Measurements from ENCODE around the gene CASKIN2. TPM values are rescaled to one million over a fixed set of nuclear protein-coding genes. Genes with fewer than 3 reads are reported as not detected.

Gene CASKIN2
- total RNA-seq, 1 experiment from 2014 or later = 30.0 TPM

DNA sequence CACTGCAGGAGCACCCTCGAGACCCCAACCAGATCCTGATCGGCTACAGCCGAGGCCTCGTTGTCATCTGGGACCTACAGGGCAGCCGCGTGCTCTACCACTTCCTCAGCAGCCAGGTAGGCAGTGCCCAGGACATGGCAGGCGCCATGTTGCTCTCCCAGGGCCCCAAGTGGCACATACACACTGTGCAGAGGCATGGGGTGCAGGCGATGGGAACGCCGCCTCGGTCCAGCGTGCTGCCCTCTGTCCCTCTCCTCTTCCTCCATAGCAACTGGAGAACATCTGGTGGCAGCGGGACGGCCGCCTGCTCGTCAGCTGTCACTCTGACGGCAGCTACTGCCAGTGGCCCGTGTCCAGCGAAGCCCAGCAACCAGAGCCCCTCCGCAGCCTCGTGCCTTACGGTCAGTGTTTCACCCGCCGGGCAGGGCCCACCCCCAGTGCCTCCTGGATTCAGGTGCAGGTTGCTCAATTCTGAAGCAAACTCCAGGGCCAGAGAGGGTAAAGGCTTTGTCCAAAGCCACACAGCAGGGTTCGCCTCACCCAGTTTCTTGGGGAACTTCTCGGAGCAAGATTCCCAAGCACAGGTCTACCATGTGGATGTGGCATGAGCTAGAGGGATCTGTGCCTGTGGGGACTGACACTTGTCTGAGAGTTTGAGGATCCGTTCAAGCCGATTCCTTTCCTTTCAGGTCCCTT is 47.9 kb upstream of the CASKIN2 start:
- H3K4me3 Mint-ChIP-seq (ENCODE audit: low read depth, unreplicated experiment) = no peak overlapping the region
- CTCF ChIA-PET = no interaction called here
- BruUV-seq (replicated peaks) = no TSS peak
- H3K36me3 Mint-ChIP-seq (ENCODE audit: insufficient read depth, unreplicated experiment) = peaks cover 72% of the 10 kb centered on the region
- TF ChIP-seq, protein P1, sequence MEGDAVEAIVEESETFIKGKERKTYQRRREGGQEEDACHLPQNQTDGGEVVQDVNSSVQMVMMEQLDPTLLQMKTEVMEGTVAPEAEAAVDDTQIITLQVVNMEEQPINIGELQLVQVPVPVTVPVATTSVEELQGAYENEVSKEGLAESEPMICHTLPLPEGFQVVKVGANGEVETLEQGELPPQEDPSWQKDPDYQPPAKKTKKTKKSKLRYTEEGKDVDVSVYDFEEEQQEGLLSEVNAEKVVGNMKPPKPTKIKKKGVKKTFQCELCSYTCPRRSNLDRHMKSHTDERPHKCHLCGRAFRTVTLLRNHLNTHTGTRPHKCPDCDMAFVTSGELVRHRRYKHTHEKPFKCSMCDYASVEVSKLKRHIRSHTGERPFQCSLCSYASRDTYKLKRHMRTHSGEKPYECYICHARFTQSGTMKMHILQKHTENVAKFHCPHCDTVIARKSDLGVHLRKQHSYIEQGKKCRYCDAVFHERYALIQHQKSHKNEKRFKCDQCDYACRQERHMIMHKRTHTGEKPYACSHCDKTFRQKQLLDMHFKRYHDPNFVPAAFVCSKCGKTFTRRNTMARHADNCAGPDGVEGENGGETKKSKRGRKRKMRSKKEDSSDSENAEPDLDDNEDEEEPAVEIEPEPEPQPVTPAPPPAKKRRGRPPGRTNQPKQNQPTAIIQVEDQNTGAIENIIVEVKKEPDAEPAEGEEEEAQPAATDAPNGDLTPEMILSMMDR (IDR thresholded peaks at IDR 0.05; ENCODE audit: unreplicated experiment) = no peak
- intact Hi-C loops (cut with micrococcal nuclease; ENCODE audit: unreplicated experiment) = no loop called here
- no peak overlapping the region for H3K27ac Mint-ChIP-seq (ENCODE audit: unreplicated experiment)
- no peaks in the 10 kb centered on the region for H3K9me3 Mint-ChIP-seq (ENCODE audit: low read depth, unreplicated experiment)
- H3K4me1 Mint-ChIP-seq (ENCODE audit: low read depth, unreplicated experiment) = peaks cover 13% of the 10 kb centered on the region
- no peak for DNase-seq
- no peaks in the 10 kb centered on the region for H3K27me3 Mint-ChIP-seq (ENCODE audit: unreplicated experiment)

DNA sequence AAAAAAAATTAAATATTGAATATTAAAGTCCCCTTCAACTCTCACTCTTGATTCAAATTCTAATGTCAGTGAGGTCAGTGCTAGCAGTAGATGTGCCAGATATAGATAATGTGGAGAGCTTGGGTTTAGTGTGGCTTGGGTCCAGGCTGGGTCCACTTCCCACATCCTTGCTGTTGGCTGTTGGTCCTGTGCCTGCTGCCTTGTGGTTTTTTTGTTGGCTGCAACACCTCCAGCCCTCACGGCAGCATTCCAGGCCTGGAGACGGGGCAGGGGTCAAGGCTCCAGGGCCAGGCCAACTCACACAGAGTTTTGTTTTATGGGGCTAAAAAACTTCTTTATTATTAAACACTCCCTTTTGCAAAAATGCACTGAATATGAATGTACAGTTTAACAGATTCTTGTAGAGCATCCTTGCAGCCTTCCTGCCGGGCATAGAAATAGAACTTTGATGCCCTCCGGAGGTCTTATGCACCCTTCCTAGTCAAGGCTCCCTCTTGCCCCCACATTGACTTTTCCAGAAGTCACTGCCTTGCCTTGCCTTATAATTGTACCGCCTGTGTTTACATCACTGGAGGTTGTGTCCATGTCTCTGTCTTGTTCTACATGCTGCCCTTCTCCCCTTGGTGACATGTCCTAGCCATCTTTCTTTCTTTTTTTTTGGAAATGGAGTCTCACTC is 46.7 kb upstream of the CASKIN2 start:
- BruUV-seq (replicated peaks) = no TSS peak
- TF ChIP-seq, protein P1 (IDR thresholded peaks at IDR 0.05; ENCODE audit: unreplicated experiment) = no peak
- intact Hi-C loops (cut with micrococcal nuclease; ENCODE audit: unreplicated experiment) = no loop called here
- CTCF ChIA-PET = no interaction called here
- no peaks in the 10 kb centered on the region for H3K9me3 Mint-ChIP-seq (ENCODE audit: low read depth, unreplicated experiment)
- H3K27me3 Mint-ChIP-seq (ENCODE audit: unreplicated experiment) = no peaks in the 10 kb centered on the region
- no peak for DNase-seq
- H3K36me3 Mint-ChIP-seq (ENCODE audit: insufficient read depth, unreplicated experiment) = peaks cover 67% of the 10 kb centered on the region
- H3K27ac Mint-ChIP-seq (ENCODE audit: unreplicated experiment) = no peak overlapping the region
- peaks cover 13% of the 10 kb centered on the region for H3K4me1 Mint-ChIP-seq (ENCODE audit: low read depth, unreplicated experiment)
- no peak overlapping the region for H3K4me3 Mint-ChIP-seq (ENCODE audit: low read depth, unreplicated experiment)

DNA sequence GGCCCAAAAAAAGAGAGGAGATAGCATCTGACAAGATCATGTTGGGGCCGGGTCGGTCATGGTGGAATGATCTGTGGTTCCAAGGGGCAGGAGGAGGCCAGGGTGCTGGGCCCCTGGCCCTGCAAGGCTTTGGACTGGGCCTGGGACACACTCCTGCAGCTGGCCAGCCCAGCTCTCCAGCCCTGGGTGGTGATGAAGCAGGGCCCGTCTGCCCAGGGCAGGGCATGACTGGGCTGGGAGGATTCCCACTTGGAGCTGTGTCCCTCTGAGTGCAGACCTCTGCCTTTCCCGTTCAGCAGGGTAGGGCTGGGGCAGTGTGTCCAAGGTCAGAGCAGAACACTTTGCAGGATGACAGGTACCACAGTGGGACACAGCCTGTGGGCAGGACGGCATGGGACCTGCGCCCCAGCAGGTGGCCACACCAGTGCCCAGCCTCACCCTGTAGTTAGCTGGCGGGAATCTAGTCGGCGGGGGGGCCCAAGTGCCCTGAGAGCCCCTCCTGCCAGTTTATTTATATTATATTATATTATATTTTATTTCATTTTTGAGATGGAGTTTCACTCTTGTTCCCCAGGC is 44.7 kb upstream of the CASKIN2 start:
- no peak overlapping the region for H3K4me3 Mint-ChIP-seq (ENCODE audit: low read depth, unreplicated experiment)
- DNase-seq = no peak
- intact Hi-C loops (cut with micrococcal nuclease; ENCODE audit: unreplicated experiment) = no loop called here
- H3K27me3 Mint-ChIP-seq (ENCODE audit: unreplicated experiment) = no peaks in the 10 kb centered on the region
- H3K27ac Mint-ChIP-seq (ENCODE audit: unreplicated experiment) = no peak overlapping the region
- peaks cover 62% of the 10 kb centered on the region for H3K36me3 Mint-ChIP-seq (ENCODE audit: insufficient read depth, unreplicated experiment)
- H3K4me1 Mint-ChIP-seq (ENCODE audit: low read depth, unreplicated experiment) = peaks cover 13% of the 10 kb centered on the region
- BruUV-seq (replicated peaks) = no TSS peak
- H3K9me3 Mint-ChIP-seq (ENCODE audit: low read depth, unreplicated experiment) = no peaks in the 10 kb centered on the region
- CTCF ChIA-PET = no interaction called here
- TF ChIP-seq, protein P1 (IDR thresholded peaks at IDR 0.05; ENCODE audit: unreplicated experiment) = no peak

DNA sequence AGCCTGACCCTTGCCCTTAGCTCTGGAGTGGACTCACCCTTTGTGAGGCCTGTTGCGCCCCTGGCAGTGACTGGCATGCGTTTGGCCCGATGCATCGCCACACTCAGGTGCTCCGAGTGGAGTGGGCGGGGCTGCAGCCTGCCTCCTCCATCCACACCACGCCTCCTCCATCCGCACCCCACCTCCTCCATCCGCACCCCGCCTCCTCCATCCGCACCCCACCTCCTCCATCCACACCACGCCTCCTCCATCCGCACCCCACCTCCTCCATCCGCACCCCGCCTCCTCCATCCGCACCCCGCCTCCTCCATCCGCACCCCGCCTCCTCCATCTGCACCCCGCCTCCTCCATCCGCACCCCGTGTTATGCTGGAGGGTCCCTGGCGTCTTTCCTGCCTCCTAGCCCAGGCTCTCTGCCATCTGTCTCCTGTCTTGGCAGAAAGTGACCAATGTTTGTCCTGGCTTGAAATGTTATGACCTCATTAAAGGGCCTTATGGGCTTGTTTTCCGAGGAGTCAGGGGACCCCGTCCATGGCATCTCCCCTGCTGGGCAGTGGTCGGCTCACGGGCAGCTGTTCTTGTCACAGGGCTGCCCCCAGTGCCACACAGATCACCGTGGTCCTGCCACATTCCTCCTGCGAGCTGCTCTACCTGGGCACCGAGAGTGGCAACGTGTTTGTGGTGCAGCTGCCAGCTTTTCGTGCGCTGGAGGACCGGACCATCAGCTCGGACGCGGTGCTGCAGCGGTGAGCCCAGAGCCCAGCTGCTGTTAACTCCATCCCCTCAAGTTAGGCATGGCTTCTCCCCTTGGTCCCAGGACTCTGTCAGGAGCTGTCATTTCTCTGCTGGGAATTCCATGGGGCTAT is 43.6 kb upstream of the CASKIN2 start:
- Mint-ChIP-seq H3K27ac (ENCODE audit: unreplicated experiment) (no peak overlapping the region), H3K4me1 (ENCODE audit: low read depth, unreplicated experiment) (peaks cover 13% of the 10 kb centered on the region), H3K4me3 (ENCODE audit: low read depth, unreplicated experiment) (no peak overlapping the region), H3K9me3 (ENCODE audit: low read depth, unreplicated experiment) (no peaks in the 10 kb centered on the region), H3K36me3 (ENCODE audit: insufficient read depth, unreplicated experiment) (peaks cover 51% of the 10 kb centered on the region), H3K27me3 (ENCODE audit: unreplicated experiment) (no peaks in the 10 kb centered on the region)
- intact Hi-C loops (cut with micrococcal nuclease; ENCODE audit: unreplicated experiment) = no loop called here
- CTCF ChIA-PET = interaction anchor here (0.7 kb wide), 1 partner anchor 10 kb away, joined by 3 read pairs; no protein-coding TSS in a partner anchor
- TF ChIP-seq, protein P1 (IDR thresholded peaks at IDR 0.05; ENCODE audit: unreplicated experiment) = no peak
- no TSS peak for BruUV-seq (replicated peaks)
- no peak for DNase-seq
